IMR-90 (cell line): ENCODE measurements around the gene NELL1. TPM values are rescaled to one million over a fixed set of nuclear protein-coding genes. Genes with fewer than 3 reads are reported as not detected.

Experiments
- ATAC-seq: fragments of 200-7000 bp; cut with Tn5 transposase; 2 replicates; pipeline ENCODE4 v1.9.1; 2020; ENCODE audit warnings: low read depth, mild to moderate bottlenecking, moderate library complexity
- BruUV-seq: library from RNA; stranded (reverse); fragments of 400-500 nt; replicated peaks from 2 replicates; lab custom pipeline; 2021; lab: Mats Ljungman, UMichigan
- CTCF ChIA-PET: fragments of 300-600 bp; formaldehyde crosslinking; extraction: SDS; loops from one replicate; lab custom pipeline; 2021; ENCODE audit warnings: antibody characterized with exemption; lab: Yijun Ruan, JAX
- POLR2A ChIA-PET: fragments of 300-600 bp; sonication (Branson Sonifier 250); formaldehyde crosslinking; loops from one replicate; lab custom pipeline; 2022; ENCODE audit warnings: antibody characterized with exemption; ENCODE audit not compliant: unreplicated experiment; lab: Charles Lee
- DNase-seq: peaks from one replicate; pipeline ENCODE4 v3.0.0; 2013
- H2AFZ ChIP-seq: replicated peaks from 2 replicates; pipeline ENCODE3; 2013; ENCODE audit warnings: low read length, mild to moderate bottlenecking; ENCODE audit not compliant: poor library complexity
- H2AK5ac ChIP-seq: 2 replicates; pipeline ENCODE4 v1.6.1; 2013; ENCODE audit warnings: low read depth, low read length, inconsistent platforms
- H2AK9ac ChIP-seq: replicated peaks from 2 replicates; pipeline ENCODE3; 2013; ENCODE audit warnings: mild to moderate bottlenecking, low read depth, low read length, moderate library complexity; ENCODE audit not compliant: poor library complexity
- H2BK120ac ChIP-seq: 2 replicates; pipeline ENCODE4 v1.6.1; 2013; ENCODE audit warnings: low read depth, low read length, inconsistent platforms
- H2BK15ac ChIP-seq: 3 replicates; pipeline ENCODE4 v1.6.1; 2013; ENCODE audit warnings: low read depth, low read length, inconsistent platforms
- H2BK20ac ChIP-seq: 2 replicates; pipeline ENCODE4 v1.6.1; 2013; ENCODE audit warnings: low read depth, mild to moderate bottlenecking, inconsistent platforms, low read length, moderate library complexity
- H2BK5ac ChIP-seq: 2 replicates; pipeline ENCODE4 v1.6.1; 2013; ENCODE audit warnings: mild to moderate bottlenecking, low read depth, low read length, inconsistent platforms; ENCODE audit not compliant: poor library complexity, severe bottlenecking
- H3K14ac ChIP-seq: replicated peaks from 2 replicates; pipeline ENCODE4 v1.6.1; 2013; ENCODE audit warnings: low read depth, low read length, inconsistent platforms
- H3K18ac ChIP-seq: 2 replicates; pipeline ENCODE4 v1.6.1; 2013; ENCODE audit warnings: low read depth, low read length, control low read depth
- H3K23ac ChIP-seq: 2 replicates; pipeline ENCODE4 v1.6.1; 2013; ENCODE audit warnings: low read depth, low read length, inconsistent platforms
- H3K27ac ChIP-seq: 2 replicates; pipeline ENCODE4 v1.5.1; 2013; ENCODE audit warnings: mild to moderate bottlenecking, control low read depth, low read length; ENCODE audit not compliant: insufficient read depth
- H3K27me3 ChIP-seq: 2 replicates; pipeline ENCODE4 v1.6.1; 2013; ENCODE audit warnings: low read length; ENCODE audit not compliant: control insufficient read depth, insufficient read depth
- H3K36me3 ChIP-seq: 2 replicates; pipeline ENCODE4 v1.6.1; 2013; ENCODE audit warnings: low read length, mixed read lengths; ENCODE audit not compliant: control insufficient read depth, insufficient read depth
- H3K4ac ChIP-seq: 2 replicates; pipeline ENCODE4 v1.6.1; 2013; ENCODE audit warnings: low read depth, low read length, inconsistent platforms
- H3K4me1 ChIP-seq: 2 replicates; pipeline ENCODE4 v1.6.1; 2013; ENCODE audit warnings: low read length, mixed read lengths; ENCODE audit not compliant: control insufficient read depth, insufficient read depth
- H3K4me2 ChIP-seq: 2 replicates; pipeline ENCODE4 v1.6.1; 2013; ENCODE audit warnings: low read depth, mild to moderate bottlenecking, control low read depth, low read length, moderate library complexity
- H3K4me3 ChIP-seq: 2 replicates; pipeline ENCODE4 v1.5.1; 2013; ENCODE audit warnings: low read depth, mild to moderate bottlenecking, control low read depth, low read length, moderate library complexity; ENCODE audit not compliant: insufficient read depth
- H3K56ac ChIP-seq: 2 replicates; pipeline ENCODE4 v1.6.1; 2013; ENCODE audit warnings: low read length, inconsistent platforms; ENCODE audit not compliant: insufficient read depth; ENCODE audit errors: extremely low read depth
- H3K79me1 ChIP-seq, 2 experiments: 2 replicates each; pipeline ENCODE4 v1.6.1; 2013; ENCODE audit warnings: low read length in 2 of 2, inconsistent platforms in 1 of 2, low read depth in 1 of 2
- H3K9ac ChIP-seq: 2 replicates; pipeline ENCODE4 v1.6.1; 2013; ENCODE audit warnings: low read depth, low read length, control low read depth
- H3K9me1 ChIP-seq: 2 replicates; pipeline ENCODE4 v1.6.1; 2013; ENCODE audit warnings: low read length, inconsistent platforms; ENCODE audit not compliant: insufficient read depth
- H3K9me3 ChIP-seq: 2 replicates; pipeline ENCODE4 v1.6.1; 2013; ENCODE audit warnings: low read length; ENCODE audit not compliant: control insufficient read depth, insufficient read depth
- H4K20me1 ChIP-seq: 2 replicates; pipeline ENCODE4 v1.6.1; 2013; ENCODE audit warnings: low read length, inconsistent platforms; ENCODE audit not compliant: insufficient read depth
- H4K5ac ChIP-seq: 2 replicates; pipeline ENCODE4 v1.6.1; 2013; ENCODE audit warnings: mild to moderate bottlenecking, low read depth, low read length, control low read depth
- H4K8ac ChIP-seq, 2 experiments: 2 replicates each; pipeline ENCODE4 v1.6.1; 2013; ENCODE audit warnings: low read depth in 2 of 2, low read length in 2 of 2, control low read depth in 1 of 2, inconsistent platforms in 1 of 2
- H4K91ac ChIP-seq: 2 replicates; pipeline ENCODE4 v1.6.1; 2013; ENCODE audit warnings: low read depth, low read length, inconsistent platforms; ENCODE audit not compliant: insufficient read depth
- BHLHE40 ChIP-seq: fragments of 150-350 bp; IDR thresholded peaks from 2 replicates; pipeline ENCODE4 v1.6.1; 2016; ENCODE audit warnings: mild to moderate bottlenecking, low read depth, low read length
- CEBPB ChIP-seq: IDR thresholded peaks from 2 replicates; pipeline ENCODE4 v1.6.1; 2012; ENCODE audit warnings: low read depth, low read length, improper control_type of control experiment
- FOS ChIP-seq: fragments of 150-350 bp; IDR thresholded peaks from 2 replicates; pipeline ENCODE4 v1.6.1; 2016; ENCODE audit warnings: low read depth, low read length
- MAFK ChIP-seq: IDR thresholded peaks from 2 replicates; pipeline ENCODE4 v1.6.1; 2012; ENCODE audit warnings: low read depth, low read length, improper control_type of control experiment
- MAZ ChIP-seq: IDR thresholded peaks from 2 replicates; pipeline ENCODE4 v1.6.1; 2012; ENCODE audit warnings: low read depth, mild to moderate bottlenecking, low read length, improper control_type of control experiment, moderate library complexity, borderline replicate concordance
- MXI1 ChIP-seq: IDR thresholded peaks from 2 replicates; pipeline ENCODE4 v1.6.1; 2012; ENCODE audit warnings: low read depth, mild to moderate bottlenecking, low read length, moderate library complexity, borderline replicate concordance
- NFE2L2 ChIP-seq: fragments of 150-350 bp; IDR thresholded peaks from 2 replicates; pipeline ENCODE4 v1.6.1; 2016; ENCODE audit warnings: low read depth, mild to moderate bottlenecking, low read length
- RAD21 ChIP-seq: IDR thresholded peaks from 2 replicates; pipeline ENCODE4 v1.6.1; 2012; ENCODE audit warnings: low read length, improper control_type of control experiment
- RCOR1 ChIP-seq: IDR thresholded peaks from 2 replicates; pipeline ENCODE4 v1.6.1; 2012; ENCODE audit warnings: mild to moderate bottlenecking, low read length, improper control_type of control experiment; ENCODE audit not compliant: insufficient replicate concordance
- RFX5 ChIP-seq: IDR thresholded peaks from 2 replicates; pipeline ENCODE4 v1.8.0; 2012; ENCODE audit warnings: low read depth, mild to moderate bottlenecking, low read length, moderate library complexity
- SMC3 ChIP-seq: fragments of 150-350 bp; IDR thresholded peaks from 2 replicates; pipeline ENCODE4 v1.6.1; 2016; ENCODE audit warnings: low read depth, mild to moderate bottlenecking, antibody characterized with exemption, low read length, moderate library complexity
- WGBS, 2 experiments: methylation state at CpG; one replicate each; pipeline versions ENCODE4 v1.1.5 to v1.1.7; 2013; ENCODE audit warnings: missing lambda C conversion rate in 2 of 2; ENCODE audit not compliant: insufficient read length in 1 of 2; ENCODE audit errors: extremely low coverage in 2 of 2; 5-methylcytosine and 5-hydroxymethylcytosine counted together
- dilution Hi-C: fragments of 300-500 bp; cut with HindIII; formaldehyde crosslinking; loops from one replicate; pipeline ENCODE4 v1.14.3; 2018; ENCODE audit warnings: low sequenced_read_pairs; ENCODE audit not compliant: unreplicated experiment
- in situ Hi-C: fragments of 300-500 bp; cut with MboI; formaldehyde crosslinking; loops from 3 replicates; pipeline ENCODE4 v1.14.3; 2019; ENCODE audit warnings: low sequenced_read_pairs, inconsistent platforms, mixed read lengths
- intact Hi-C: fragments of 100-400 bp; cut with micrococcal nuclease; formaldehyde crosslinking; loops from 2 replicates; pipeline ENCODE4 v1.10.0; 2022
- polyA plus RNA-seq, 3 experiments: library from polyadenylated mRNA; depleted of rRNA; stranded (reverse); fragments of >200 nt; gene quantifications; 2 replicates each; pipeline ENCODE4 v1.2.3, GENCODE V29; 2012; ENCODE audit warnings: low replicate concordance in 1 of 3
- total RNA-seq: library from RNA; depleted of rRNA; stranded (reverse); fragments of >200 nt; gene quantifications from 2 replicates; pipeline ENCODE4 v1.2.3, GENCODE V29; 2012
- TF ChIP-seq, protein P1 (sequence below): fragments of 150-350 bp; IDR thresholded peaks from 2 replicates; pipeline ENCODE4 v1.6.1; 2017; ENCODE audit warnings: mild to moderate bottlenecking, antibody characterized with exemption, low read length, low read depth
- TF ChIP-seq, protein P2 (sequence below): fragments of 150-350 bp; IDR thresholded peaks from 2 replicates; pipeline ENCODE4 v1.6.1; 2016; ENCODE audit warnings: low read depth, mild to moderate bottlenecking, low read length, moderate library complexity, borderline replicate concordance

NELL1 gene
- total and polyA plus RNA-seq, 2 of the 4 experiments (the other 2 are of a cell fraction), result not detected

DNA sequence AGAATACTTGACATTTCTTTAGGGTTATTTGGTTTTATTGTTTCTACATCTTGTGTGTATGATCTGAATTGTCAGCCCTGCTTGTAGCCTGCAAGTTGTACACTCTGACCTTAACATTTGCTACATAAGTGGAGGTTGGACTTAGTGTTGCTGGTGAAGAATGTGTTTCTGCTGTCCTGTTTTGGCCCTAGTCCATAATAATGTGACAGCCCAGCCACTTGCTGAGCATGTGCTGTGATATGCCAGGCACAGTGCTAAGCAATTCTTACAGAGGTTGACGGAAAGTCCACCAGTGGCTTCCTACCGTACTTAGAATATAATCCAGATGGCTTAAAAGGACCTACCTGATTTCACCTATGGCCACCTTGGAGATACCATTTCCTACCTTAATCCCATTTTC is 526.6 kb downstream of the NELL1 start:
- Histone ChIP-seq H3K23ac (no peak overlapping the region), H2AK9ac (no peak overlapping the region), H3K14ac (no peak overlapping the region), H3K79me1 (no peaks in the 10 kb centered on the region), H4K20me1 (no peaks in the 10 kb centered on the region), H3K9me1 (no peaks in the 10 kb centered on the region), H2BK20ac (no peak overlapping the region), H4K5ac (no peak overlapping the region), H3K4me1 (no peaks in the 10 kb centered on the region), H3K9ac (no peak overlapping the region), H3K4ac (no peak overlapping the region), H3K27ac (no peak overlapping the region), H3K36me3 (no peaks in the 10 kb centered on the region), H2BK5ac (no peak overlapping the region), H3K9me3 (peaks cover 9% of the 10 kb centered on the region), H3K4me2 (no peak overlapping the region), H2AK5ac (no peak overlapping the region), H3K18ac (no peak overlapping the region), H2BK15ac (no peak overlapping the region), H4K8ac (no peak overlapping the region), H3K27me3 (no peaks in the 10 kb centered on the region), H4K91ac (no peak overlapping the region), H3K56ac (no peak overlapping the region), H2AFZ (no peak overlapping the region), H3K4me3 (no peak overlapping the region), H2BK120ac (no peak overlapping the region)
- dilution Hi-C loops (no loop called here), in situ Hi-C loops (no loop called here), intact Hi-C loops (no loop called here)
- ATAC-seq, result no peak
- WGBS, 2 experiments, result no CpG with 5 or more reads among the region's 2 CpGs
- POLR2A ChIA-PET, result no interaction called here
- CTCF ChIA-PET, result no interaction called here
- BruUV-seq, result no TSS peak
- TF ChIP-seq RCOR1, result no peak
- no peak for TF ChIP-seq FOS
- TF ChIP-seq RAD21, result no peak
- no peak for TF ChIP-seq MAZ
- no peak for TF ChIP-seq CEBPB
- TF ChIP-seq, protein P1, sequence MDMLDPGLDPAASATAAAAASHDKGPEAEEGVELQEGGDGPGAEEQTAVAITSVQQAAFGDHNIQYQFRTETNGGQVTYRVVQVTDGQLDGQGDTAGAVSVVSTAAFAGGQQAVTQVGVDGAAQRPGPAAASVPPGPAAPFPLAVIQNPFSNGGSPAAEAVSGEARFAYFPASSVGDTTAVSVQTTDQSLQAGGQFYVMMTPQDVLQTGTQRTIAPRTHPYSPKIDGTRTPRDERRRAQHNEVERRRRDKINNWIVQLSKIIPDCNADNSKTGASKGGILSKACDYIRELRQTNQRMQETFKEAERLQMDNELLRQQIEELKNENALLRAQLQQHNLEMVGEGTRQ, result no peak
- TF ChIP-seq RFX5, result no peak
- TF ChIP-seq MAFK, result no peak
- no peak for TF ChIP-seq SMC3
- TF ChIP-seq NFE2L2, result no peak
- no peak for TF ChIP-seq MXI1
- no peak for TF ChIP-seq BHLHE40
- TF ChIP-seq, protein P2, sequence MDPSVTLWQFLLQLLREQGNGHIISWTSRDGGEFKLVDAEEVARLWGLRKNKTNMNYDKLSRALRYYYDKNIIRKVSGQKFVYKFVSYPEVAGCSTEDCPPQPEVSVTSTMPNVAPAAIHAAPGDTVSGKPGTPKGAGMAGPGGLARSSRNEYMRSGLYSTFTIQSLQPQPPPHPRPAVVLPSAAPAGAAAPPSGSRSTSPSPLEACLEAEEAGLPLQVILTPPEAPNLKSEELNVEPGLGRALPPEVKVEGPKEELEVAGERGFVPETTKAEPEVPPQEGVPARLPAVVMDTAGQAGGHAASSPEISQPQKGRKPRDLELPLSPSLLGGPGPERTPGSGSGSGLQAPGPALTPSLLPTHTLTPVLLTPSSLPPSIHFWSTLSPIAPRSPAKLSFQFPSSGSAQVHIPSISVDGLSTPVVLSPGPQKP, result no peak
- no peak for DNase-seq
